ENCODE measurements around the gene RASGRP2. TPM values are rescaled to one million over a fixed set of nuclear protein-coding genes. Genes with fewer than 3 reads are reported as not detected.

RASGRP2 gene
- total and polyA plus RNA-seq, 10 donors: 148 to 283 (median 213) TPM

DNA sequence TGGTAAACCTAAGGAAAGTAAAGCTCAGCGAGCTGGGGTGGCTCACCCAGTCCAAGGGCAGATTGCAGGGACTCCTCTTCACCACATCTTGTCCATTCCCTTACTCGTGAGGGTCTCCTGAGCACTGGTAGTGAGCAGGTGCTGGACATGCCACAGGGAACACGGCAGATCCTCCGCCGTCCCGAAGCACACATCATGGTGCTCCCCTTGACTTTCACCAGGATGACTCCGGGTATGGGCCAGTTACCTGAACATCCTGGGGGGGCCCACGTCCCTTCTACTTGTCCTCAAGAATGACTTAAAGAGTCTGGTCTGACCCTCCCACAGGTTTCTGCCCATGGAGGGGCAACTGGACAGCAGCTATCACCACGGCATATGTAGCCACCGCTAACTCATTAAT is 42.4 kb upstream of the RASGRP2 start:
- H3K4me3 ChIP-seq: no peak overlapping the region
- DNase-seq: peak; percentile 68
- intact Hi-C loops (cut with DNase I; ENCODE audit: low total_unique reads): loop anchor here (10.0 kb wide), 1 partner anchor 58 kb away; the partner anchor contains the start of gene CDC42BPG
- peaks cover 0 to 37% (median 15%) of the 10 kb centered on the region in 6 donors for H3K4me1 ChIP-seq
- no peaks in the 10 kb centered on the region for H3K9me3 ChIP-seq
- H3K36me3 ChIP-seq: peaks cover 0 to 41% (median 29%) of the 10 kb centered on the region in 6 donors
- no peak overlapping the region for H3K27ac ChIP-seq
- no peak for TF ChIP-seq CTCF (IDR thresholded peaks at IDR 0.05 in 8 of 11, conservative IDR thresholded peaks at IDR 0.05 in 3 of 11)
- peak in 2 of 3 donors; percentile 41 to 47 for TF ChIP-seq POLR2AphosphoS5 (IDR thresholded peaks at IDR 0.05)
- H3K27me3 ChIP-seq (replicated peaks in 1 of 7): no peaks in the 10 kb centered on the region
- WGBS, 5 donors: 90 to 94% (median 92%) methylated on average over 9 to 10 of the region's 10 CpGs

GRCh38 chr11:64784813-64785581 is 41.1 kb upstream of the RASGRP2 start:
- H3K9me3 ChIP-seq: no peaks in the 10 kb centered on the region
- 87 to 92% (median 91%) methylated on average over 12 of the region's 12 CpGs for WGBS, 5 donors
- peaks cover 0 to 28% (median 17%) of the 10 kb centered on the region in 6 donors for H3K36me3 ChIP-seq
- intact Hi-C loops (cut with DNase I; ENCODE audit: low total_unique reads): loop anchor here (10.0 kb wide), 1 partner anchor 60 kb away; the partner anchor contains the start of gene CDC42BPG
- TF ChIP-seq POLR2AphosphoS5 (IDR thresholded peaks at IDR 0.05): peak in 1 of 3 donors; percentile 10
- TF ChIP-seq POLR2A (IDR thresholded peaks at IDR 0.05): no peak
- TF ChIP-seq CTCF (IDR thresholded peaks at IDR 0.05 in 8 of 11, conservative IDR thresholded peaks at IDR 0.05 in 3 of 11): no peak
- H3K4me1 ChIP-seq: peaks cover 2 to 49% (median 24%) of the 10 kb centered on the region in 6 donors
- H3K27me3 ChIP-seq (replicated peaks in 1 of 7): no peaks in the 10 kb centered on the region
- H3K27ac ChIP-seq: no peak overlapping the region
- no peak for DNase-seq
- no peak overlapping the region for H3K4me3 ChIP-seq

DNA sequence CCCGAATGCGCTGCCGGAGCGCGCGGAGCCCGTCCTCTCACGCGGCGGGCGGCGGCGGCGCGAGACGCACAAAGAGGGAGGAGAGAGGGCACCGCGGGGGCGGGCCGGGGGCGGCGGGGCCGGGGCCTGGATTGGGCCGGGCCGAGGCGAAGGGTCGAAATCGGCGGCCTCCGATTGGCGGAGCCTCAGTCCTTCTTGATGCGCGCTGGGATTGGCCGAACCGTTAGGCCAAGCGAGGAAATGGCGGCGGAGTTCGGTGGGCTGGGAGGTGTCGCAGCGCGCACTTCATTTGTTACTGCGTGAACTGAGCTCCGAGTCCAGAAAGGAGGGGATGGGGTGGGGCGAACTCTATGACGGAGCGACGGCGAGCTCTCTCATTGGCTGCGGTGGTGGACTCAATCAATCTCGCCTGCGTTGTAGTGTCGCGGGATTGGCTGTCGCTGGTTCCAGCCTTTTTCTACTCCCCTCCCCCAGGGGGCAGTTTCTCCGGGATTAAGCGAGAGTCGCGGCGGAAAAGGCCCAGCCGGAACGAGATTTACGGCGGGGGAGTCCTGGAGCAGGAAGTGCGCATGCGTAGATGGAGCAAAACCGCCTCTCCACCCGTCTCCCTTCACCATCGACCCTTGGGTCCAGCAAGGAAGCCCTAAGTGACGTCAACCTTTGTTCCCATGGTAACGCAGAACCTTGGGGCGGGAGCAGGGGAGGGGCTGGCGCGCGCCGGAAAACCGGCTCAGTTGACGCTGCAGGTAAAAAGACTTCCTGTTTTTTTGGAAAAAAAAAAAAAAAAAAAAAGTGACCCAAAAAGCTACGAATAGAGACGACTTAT is 34.7 kb upstream of the RASGRP2 start, which contains the start of gene SF1:
SF1 (minus strand) TSS at position 70 of the 826 bp plus-strand sequence. CDS start 150 bp downstream, outside the sequence.
- Histone ChIP-seq H3K4me1 (peaks cover 45 to 76% (median 55%) of the 10 kb centered on the region in 6 donors), H3K27ac (peak within 1 kb of the TSS; percentile 98 to 100 (median 100)), H3K9me3 (no peaks in the 10 kb centered on the region), H3K27me3 (replicated peaks in 1 of 7) (no peaks in the 10 kb centered on the region), H3K4me3 (peak within 1 kb of the TSS; percentile 77 to 94 (median 84)), H3K36me3 (peaks cover 4 to 38% (median 29%) of the 10 kb centered on the region in 6 donors)
- peak; percentile 98 to 100 (median 99) for TF ChIP-seq POLR2AphosphoS5 (IDR thresholded peaks at IDR 0.05)
- peak in 8 of 11 experiments; percentile 10 to 58 (median 43) for TF ChIP-seq CTCF (IDR thresholded peaks at IDR 0.05 in 8 of 11, conservative IDR thresholded peaks at IDR 0.05 in 3 of 11)
- TF ChIP-seq POLR2A (IDR thresholded peaks at IDR 0.05): peak in 2 of 3 donors; percentile 56 to 97
- 0 to 1% (median 0%) methylated on average over 43 to 80 of the region's 80 CpGs for WGBS, 5 donors
- intact Hi-C loops (cut with DNase I; ENCODE audit: low total_unique reads): no loop called here
- DNase-seq: peak; percentile 99

Measured in spleen (tissue), 11 donors.